NCI-H82 (cell line): Measurements from ENCODE around the gene C11orf21.

Experiments
- DNase-seq: peaks from one replicate; lab custom pipeline; 2025; lab: John Stamatoyannopoulos, UW

The C11orf21 gene

DNA sequence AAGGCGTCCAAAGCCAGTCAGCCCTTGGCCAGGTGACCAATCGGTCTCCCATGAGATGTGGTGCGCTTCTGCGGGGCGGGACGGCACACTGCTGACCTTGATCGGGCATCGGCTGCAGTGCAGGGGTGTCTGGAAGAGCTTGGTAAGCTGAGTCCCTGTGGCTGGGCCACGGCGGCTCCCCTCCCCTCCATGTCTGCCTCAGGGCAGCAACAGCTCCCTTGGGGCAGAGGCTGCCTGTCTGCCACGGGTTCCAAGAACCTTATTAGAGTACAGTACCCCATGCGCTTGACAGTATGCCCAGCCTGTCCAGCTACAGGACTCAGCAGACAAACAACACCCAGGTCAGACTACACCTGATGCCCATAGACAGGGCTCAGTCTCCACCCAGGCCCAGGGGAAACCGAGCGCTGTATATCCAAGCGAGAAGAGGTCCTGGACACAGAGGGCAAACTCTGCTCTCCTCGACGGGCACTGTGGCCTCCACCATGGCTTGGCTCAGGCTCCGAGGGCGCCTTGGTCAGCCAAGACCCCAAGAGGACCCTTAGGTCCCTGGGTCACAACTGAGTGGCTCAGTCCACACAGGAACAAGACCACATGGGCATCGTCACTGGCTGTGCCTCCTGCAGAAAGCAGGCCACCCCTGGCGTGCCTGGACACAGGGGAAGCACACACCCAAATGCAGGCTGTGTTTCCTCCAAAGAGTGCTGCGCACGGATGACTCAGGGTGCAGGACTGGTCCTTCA is 19.0 kb upstream of the C11orf21 start:
- no peak for DNase-seq

DNA sequence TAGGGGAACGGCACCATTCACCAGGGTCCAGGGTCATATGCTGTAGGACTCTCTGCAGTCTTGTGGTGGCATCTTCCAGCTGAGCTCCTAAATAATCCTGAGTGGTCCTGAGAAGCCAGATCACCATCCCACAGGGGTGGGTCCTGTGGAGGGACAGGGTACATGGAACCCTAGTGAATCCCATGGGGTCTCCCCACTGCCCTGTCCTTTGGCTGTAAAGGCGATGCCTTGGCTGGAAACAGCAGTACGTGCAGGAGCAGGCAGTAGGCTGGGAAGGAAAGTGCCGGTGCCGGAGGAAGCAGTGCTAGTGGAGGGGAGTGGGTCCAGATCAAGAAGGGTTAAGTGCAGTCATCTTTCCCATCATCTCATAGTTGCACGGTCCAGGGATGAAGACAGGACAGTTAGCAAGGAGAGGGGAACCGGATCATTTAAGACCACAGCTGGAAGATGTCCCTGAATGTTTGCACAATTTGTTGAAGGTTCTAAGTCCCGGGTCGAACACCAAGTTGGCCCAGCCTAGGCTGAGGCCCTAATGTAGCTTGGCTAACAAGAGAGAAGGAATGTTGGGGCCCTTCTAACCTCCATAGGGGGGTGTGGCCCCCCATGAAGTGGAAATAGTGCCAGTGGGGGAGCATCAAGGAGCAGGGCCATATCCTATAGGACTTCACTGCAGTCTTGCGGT is 18.2 kb upstream of the C11orf21 start:
- DNase-seq = no peak

DNA sequence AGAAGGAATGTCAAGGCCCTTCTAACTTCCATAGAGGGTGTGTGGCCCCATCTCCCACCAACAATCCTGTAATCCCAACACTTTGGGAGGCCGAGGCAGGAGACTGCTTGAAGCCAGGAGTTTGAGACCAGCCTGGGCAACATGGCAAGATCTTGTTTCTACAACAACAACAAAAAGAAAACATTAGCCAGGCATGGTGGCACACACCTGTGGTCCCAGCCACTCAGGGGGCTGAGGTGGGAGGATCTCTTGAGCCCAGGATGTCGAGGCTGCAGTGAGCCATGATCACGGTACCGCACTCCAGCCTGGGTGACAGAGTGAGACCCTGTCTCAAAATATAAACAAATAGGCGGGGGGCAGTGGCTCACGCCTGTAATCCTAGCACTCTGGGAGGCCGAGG is 17.0 kb upstream of the C11orf21 start:
- DNase-seq = no peak

DNA sequence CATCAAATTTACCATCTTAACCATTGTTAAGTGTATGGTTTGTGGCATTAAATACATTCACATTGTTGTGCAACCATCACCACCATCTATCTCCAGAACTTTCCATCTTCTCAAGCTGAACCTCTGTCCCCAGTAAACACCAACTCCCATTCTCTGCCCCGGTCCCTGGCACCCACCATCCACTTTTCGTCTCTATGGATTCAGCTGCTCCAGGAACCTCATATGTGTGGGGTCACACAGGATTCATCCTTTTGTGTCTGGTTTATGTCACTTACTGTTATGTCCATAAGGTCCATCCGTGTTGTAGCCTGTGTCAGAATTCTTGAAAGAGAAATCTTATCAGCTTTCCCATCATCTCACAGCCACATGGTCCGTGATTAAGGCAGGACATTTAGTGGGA is 16.4 kb upstream of the C11orf21 start:
- no peak for DNase-seq

DNA sequence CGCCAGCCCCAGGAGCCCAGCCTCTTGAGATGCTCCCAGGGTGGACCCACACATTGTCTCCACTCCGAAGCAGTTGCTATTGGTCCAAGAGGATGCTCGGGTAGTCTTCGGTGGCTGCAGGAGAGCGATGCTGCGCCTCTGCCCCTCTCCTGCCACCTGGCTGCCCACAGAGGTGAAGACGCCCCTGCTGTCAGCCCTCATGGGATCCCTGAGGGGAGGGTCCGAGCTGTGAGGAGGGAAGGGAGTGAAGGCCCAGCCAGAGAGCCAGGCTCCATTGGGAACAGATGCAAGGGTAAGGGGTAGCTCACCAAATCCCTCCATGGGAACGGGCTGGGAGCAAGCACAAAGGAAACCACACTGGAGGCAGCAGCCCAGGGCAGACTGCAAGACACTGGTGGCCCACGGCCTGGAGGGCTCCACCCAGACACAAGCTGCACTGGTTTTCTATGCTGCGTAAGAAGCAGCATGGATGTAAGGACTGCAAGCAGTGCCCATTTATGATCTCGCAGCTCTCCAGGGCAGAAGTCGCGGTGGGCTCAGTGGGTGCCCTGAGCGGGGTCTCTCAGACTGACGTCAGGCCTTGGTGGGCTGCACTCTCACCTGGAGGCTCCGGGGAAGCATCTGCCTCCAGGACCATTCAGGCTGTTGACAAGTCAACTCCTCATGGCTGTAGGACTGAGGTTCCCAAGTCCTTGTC is 15.8 kb upstream of the C11orf21 start:
- no peak for DNase-seq

- no peak for DNase-seq
Measured at GRCh38 chr11:2316963-2317244, 15.2 kb upstream of the C11orf21 start.

DNA sequence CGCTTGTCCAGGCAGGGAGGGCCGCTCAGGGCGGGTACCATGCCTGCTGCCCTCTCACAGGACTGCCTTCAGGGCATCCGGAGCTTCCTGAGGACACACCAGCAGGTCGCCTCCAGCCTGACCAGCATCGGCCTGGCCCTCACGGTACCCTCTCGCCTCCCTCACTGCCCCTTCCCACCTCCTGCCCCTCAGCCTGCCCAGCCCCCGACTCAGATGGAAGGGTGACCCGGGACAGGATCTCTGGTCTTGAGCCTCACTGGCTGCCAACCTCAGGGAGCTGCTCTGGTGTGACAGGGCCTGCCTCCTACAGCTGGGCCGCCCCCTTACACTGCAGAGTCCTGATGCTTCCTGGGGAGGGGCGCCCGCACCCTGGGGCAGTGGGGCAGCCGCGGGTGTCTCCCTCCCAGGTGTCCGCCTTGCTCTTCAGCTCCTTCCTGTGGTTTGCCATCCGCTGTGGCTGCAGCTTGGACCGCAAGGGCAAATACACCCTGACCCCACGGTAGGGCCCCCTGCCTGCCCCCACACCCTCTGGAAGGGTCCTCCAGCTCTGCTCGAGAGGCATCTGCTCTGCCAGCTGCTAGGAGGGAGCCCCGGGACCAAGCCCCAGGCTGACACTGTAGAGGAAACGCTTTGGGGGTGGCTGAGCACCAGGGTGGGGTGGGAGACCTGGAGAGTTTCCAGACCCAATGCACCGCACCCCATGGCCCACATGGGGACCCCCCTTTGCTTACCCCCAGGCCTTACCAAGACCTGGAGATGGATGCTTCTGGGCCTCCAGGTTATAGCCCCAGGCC is 14.6 kb upstream of the C11orf21 start:
- no peak for DNase-seq

DNA sequence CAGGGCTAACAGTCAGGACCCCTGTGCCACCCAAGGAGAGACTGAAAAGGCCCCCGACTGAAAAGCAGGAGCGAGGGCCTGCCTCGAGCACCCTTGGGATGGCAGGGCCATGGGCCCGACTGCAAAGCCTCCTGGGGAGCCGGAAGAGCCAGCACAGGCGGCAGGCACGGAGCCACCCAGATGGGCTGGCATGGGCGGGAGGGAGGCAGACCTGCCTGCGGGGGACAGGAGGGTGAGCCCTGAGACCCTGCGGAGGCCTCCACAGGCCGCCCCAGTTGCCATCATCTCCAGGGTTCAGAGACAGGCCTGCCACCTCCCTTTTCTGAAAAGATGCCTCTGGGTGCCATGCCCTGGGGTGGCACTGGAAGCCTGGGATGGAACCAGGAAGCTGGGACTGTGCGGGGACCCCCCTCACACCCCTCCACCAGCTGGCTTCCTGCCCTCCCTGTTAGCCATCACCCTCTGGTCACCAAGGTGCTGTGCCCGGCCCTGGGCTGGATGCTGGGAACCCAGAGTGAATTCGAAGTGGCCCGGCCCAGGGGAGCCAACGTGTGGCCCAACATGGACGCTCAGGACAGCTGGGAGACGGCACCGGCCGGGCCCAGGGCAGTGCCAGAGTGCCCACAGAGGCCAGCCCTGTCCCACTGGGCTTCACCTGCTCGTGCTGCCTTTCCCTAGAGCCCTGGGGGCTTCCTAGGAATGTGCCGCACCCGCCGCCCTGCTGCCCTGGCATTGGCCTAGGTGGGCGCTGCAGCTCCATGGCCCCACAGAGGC is 13.9 kb upstream of the C11orf21 start:
- DNase-seq = no peak

- no peak for DNase-seq
Measured at GRCh38 chr11:2314525-2315394, 13.0 kb upstream of the C11orf21 start.

- DNase-seq = no peak
Measured at GRCh38 chr11:2314136-2314524, 12.4 kb upstream of the C11orf21 start.

DNA sequence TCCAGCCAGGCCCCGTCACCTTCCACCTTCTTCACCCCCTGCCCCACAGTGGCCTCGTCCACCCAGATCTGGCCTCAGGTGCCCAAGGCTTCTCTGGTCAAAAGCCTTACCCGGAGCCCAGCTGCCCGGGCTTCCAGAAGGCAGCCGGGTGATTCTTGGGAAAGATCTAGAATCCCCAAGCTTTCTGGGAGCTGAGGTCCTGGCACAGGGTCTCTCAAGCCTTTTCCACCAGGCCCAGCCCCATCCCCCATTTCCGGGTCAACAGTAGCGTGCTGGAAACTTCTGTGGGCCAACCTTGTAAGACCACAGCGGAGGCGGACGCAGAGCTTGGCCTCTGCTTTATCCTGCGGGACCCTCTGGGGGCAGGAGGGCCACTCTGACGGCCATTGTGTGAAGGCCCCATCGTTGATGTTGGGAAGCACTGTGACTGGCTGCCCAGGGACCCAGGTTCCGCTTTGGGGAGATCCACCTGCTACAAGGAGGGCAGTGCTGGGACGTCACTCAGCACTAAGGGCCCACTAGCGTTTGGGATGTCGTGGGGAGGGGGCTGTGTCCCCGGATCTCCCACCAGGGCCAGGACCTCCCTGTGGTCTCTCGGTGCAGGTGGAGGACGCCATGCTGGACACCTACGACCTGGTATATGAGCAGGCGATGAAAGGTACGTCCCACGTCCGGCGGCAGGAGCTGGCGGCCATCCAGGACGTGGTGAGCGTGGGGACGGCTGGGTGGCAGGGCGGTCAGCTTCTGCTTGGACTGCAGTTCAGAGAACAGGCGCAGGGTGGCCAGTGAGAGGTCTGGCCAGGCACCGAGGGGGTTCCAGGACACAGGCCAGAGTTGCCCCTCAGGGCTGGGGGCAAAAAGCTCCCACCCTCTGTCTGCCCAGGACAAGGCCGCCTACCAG is 11.6 kb upstream of the C11orf21 start:
- no peak for DNase-seq

GRCh38 chr11:2312232-2313042 is 10.7 kb upstream of the C11orf21 start:
- DNase-seq = no peak

GRCh38 chr11:2311353-2312133 is 9.8 kb upstream of the C11orf21 start:
- no peak for DNase-seq

- no peak for DNase-seq
Measured at GRCh38 chr11:2310786-2311352, 9.2 kb upstream of the C11orf21 start.

DNA sequence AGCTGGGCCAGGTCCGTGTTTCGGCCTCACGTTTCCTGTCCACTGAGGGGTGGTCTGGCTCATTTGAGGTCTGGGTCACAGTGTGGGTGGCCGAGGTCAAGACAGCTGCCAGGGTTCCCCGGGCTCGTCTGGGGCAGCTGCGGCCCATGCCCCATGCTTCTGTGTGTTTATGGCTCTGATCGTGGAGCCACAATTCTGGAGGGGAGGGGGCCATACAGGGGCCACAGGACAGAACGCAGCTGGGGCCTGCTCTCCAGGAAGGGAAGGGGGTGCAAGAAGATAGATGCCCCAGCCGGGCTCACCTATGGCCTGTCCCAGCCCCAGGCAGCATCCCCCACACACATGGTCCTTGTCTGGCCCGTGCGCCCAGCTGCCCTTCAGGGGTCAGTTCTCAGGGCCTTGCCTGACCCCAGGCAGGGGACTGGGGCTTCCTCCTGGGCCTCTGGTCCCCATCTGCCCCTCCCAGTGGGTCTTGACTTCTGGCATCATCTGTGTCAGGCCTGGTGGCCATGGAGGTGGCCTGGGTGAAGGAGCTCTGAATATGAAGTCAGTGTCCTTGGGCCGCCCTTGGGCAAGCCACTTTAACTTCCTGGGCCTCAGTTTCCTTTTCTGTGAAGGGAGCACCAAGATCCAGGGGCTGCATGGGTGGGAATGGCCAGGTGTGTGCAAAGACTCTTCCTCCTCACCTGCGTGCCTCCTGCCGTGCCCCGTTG is 8.5 kb upstream of the C11orf21 start:
- no peak for DNase-seq

GRCh38 chr11:2309251-2310072 is 7.7 kb upstream of the C11orf21 start:
- DNase-seq = no peak
